Stomach (tissue), 9 donors: ENCODE data around the gene ZW10. TPM values are rescaled to one million over a fixed set of nuclear protein-coding genes. Genes with fewer than 3 reads are reported as not detected.
A peak's percentile ranks its signal among the peaks of the same experiment; 100 is the strongest.
"Not testable (repeated sequence)": the region's sequence is repeated elsewhere in the genome, so short reads cannot be mapped to it uniquely, and the experiment has no call there.

ENCODE experiments used
- DNase-seq, 2 donors: peaks; one replicate each; pipeline versions ENCODE4 v3.0.0 to v3.0.0-alpha.2; 2013 to 2019
- H3K27ac ChIP-seq, 5 donors: fragments of 200-600 bp in 4 of 5; sonication (generic) in 4 of 5; one replicate each; pipeline ENCODE4 v1.5.1; 2013 to 2019; ENCODE audit warnings: mild to moderate bottlenecking in 1 of 5, moderate library complexity in 1 of 5
- H3K27me3 ChIP-seq, 3 donors: fragments of 200-600 bp; sonication (generic); one replicate each; pipeline ENCODE4 v1.5.1; 2017 to 2019; ENCODE audit warnings: mixed run types in 1 of 3
- H3K36me3 ChIP-seq, 4 donors: fragments of 200-600 bp; sonication (generic); 1 replicate in 3 of 4; 2 replicates in 1 of 4; pipeline ENCODE4 v1.5.1; 2016 to 2019
- H3K4me1 ChIP-seq, 4 donors: fragments of 200-600 bp; sonication (generic); one replicate each; pipeline ENCODE4 v1.5.1; 2016 to 2019
- H3K4me3 ChIP-seq, 4 donors: fragments of 200-600 bp; sonication (generic) in 3 of 4; one replicate each; pipeline ENCODE4 v1.5.1; 2016 to 2019; ENCODE audit warnings: mild to moderate bottlenecking in 1 of 4
- H3K9me3 ChIP-seq, 4 donors: fragments of 200-600 bp; sonication (generic); one replicate each; pipeline ENCODE4 v1.5.1; 2016 to 2019
- CTCF ChIP-seq, 7 experiments: fragments of 450-650 bp in 4 of 7; fragments of 200-600 bp in 3 of 7; sonication (generic) in 3 of 7; IDR thresholded peaks; one replicate each; pipeline ENCODE4 v1.5.1; 2016 to 2019; ENCODE audit warnings: antibody characterized with exemption in 7 of 7, control low read depth in 2 of 7, mild to moderate bottlenecking in 1 of 7
- EP300 ChIP-seq: sonication (generic); formaldehyde crosslinking; IDR thresholded peaks from one replicate; pipeline ENCODE4 v1.6.1; 2017; ENCODE audit warnings: antibody characterized with exemption
- POLR2A ChIP-seq, 4 donors: fragments of 450-650 bp; IDR thresholded peaks; one replicate each; pipeline ENCODE4 v1.6.1; 2016; ENCODE audit warnings: antibody characterized with exemption in 4 of 4, control low read depth in 2 of 4, mild to moderate bottlenecking in 1 of 4, moderate library complexity in 1 of 4
- POLR2AphosphoS5 ChIP-seq, 3 donors: sonication (generic); formaldehyde crosslinking; IDR thresholded peaks; one replicate each; pipeline ENCODE4 v1.6.1; 2016; ENCODE audit warnings: antibody characterized with exemption in 3 of 3
- WGBS, 5 donors: extraction: QIAGEN DNeasy Blood & Tissue Kit in 3 of 5; methylation state at CpG; one replicate each; pipeline versions ENCODE4 v1.1.5 to v1.1.7; 2013 to 2018; 5-methylcytosine and 5-hydroxymethylcytosine counted together
- intact Hi-C: fragments of 100-400 bp; cut with DNase I; formaldehyde crosslinking; loops from one replicate; pipeline ENCODE4 v1.15.1; 2023; ENCODE audit warnings: low total_unique reads
- polyA plus RNA-seq, 3 donors: library from polyadenylated mRNA; stranded (reverse); fragments of 200-250 nt; gene quantifications; one replicate each; pipeline ENCODE4 v1.2.3, GENCODE V29; 2013
- total RNA-seq, 5 donors: library from RNA; depleted of rRNA; stranded (reverse); fragments of >200 nt; gene quantifications; one replicate each; pipeline versions ENCODE4 v1.1.0 to v1.2.3, GENCODE V29; 2014 to 2016
- donor health status: healthy with polysubstance abuse.
- donor health status: Bipolar disorder and iron deficiency.
- donor health status: healthy.

ZW10 gene
- total and polyA plus RNA-seq, 8 donors = 0.58 to 22.0 (median 5.8) TPM

DNA sequence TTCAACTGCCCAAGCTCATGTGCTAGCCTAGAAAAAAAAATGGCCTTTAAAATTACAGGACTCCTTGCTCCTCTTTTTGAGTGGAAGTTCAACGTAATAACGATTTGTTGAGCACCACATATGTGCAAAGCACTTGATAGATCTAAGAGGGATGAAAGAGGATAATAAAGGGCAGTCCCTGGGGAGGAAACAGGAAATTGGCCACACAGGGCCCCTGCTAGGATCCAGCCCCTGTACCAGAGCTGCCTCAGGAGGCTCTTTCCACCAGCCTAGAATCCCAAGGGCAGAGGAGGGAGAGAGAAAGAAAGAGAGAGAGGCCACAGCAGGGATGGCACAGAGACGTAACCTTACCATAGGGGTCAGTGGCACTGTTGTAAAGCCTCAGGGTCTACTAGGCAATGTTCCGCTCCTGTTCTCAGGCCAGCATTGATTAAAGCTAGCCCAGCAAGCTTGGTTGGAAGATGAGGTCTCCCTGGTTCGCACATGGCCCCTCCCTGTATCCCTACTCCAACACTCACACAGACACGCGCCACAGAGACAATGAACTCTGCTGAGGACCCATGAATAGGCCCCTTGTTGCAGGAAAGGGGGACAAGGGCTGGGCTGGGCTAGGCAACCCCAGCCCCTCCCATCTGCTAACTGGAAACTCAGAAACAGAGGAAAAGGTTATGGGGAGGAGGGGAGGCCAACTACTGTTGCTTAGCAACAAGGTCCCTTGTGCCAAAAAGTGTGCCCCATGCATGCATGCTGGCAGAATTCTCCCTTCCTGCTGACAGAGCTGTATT, 67.4 kb downstream of the ZW10 start, which contains the start of gene TMPRSS5:
Gene TMPRSS5 (minus strand): TSS at position 438 of the 785 bp plus-strand sequence. CDS start 84 bp downstream, at position 354.
- H3K4me3 ChIP-seq = no peak within 1 kb of the TSS

DNA sequence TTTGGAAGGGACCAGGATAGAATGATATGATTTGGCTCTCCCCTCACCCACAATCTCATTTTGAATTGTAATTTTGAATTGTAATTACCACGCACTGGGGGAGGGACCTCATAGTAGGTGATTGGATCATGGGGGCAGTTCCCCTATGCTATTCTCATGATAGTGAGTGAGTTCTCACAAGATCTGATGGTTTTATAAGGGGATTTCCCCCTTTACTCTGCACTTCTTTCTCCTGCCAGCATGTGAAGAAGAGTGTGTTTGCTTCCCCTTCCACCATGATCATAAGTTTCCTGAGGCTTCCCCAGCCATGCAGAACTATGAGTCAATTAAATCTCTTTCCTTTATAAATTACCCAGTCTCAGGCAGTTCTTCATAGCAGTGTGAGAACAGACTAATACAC, 69.9 kb downstream of the ZW10 start:
- intact Hi-C loops, H3K27me3 ChIP-seq, H3K4me1 ChIP-seq, H3K4me3 ChIP-seq, H3K9me3 ChIP-seq, H3K27ac ChIP-seq, DNase-seq, H3K36me3 ChIP-seq: not testable (repeated sequence)
- WGBS, 5 donors = 29 to 100% (median 96%) methylated on average over 1 of the region's 1 CpG

More for the DNA sequence above, 67.4 kb downstream of the ZW10 start, which contains the start of gene TMPRSS5:
- intact Hi-C loops = no loop called here
- 72 to 88% (median 81%) methylated on average over 7 of the region's 7 CpGs for WGBS, 5 donors
- TF ChIP-seq POLR2A (IDR thresholded peaks at IDR 0.05) (no peak), CTCF (IDR thresholded peaks at IDR 0.05) (no peak), POLR2AphosphoS5 (IDR thresholded peaks at IDR 0.05) (no peak), EP300 (no peak)
- H3K9me3 ChIP-seq = peaks cover 0 to 17% (median 8%) of the 10 kb centered on the region in 4 donors
- DNase-seq = peak in 1 of 2 donors; percentile 83
- no peak within 1 kb of the TSS for H3K27ac ChIP-seq
- no peaks in the 10 kb centered on the region for H3K27me3 ChIP-seq
- no peaks in the 10 kb centered on the region for H3K4me1 ChIP-seq
- H3K36me3 ChIP-seq = peaks cover 0 to 8% (median 0%) of the 10 kb centered on the region in 4 donors

- TF ChIP-seq POLR2A (IDR thresholded peaks at IDR 0.05) (no peak), CTCF (IDR thresholded peaks at IDR 0.05) (no peak), POLR2AphosphoS5 (IDR thresholded peaks at IDR 0.05) (no peak), EP300 (no peak)
- no peak for DNase-seq
- no peak overlapping the region for H3K27ac ChIP-seq
- WGBS, 5 donors = 89 to 100% (median 96%) methylated on average over 1 of the region's 1 CpG
- intact Hi-C loops = no loop called here
- H3K4me1 ChIP-seq = peaks cover 0 to 23% (median 8%) of the 10 kb centered on the region in 4 donors
- H3K4me3 ChIP-seq = no peak overlapping the region
- H3K36me3 ChIP-seq = peaks cover 0 to 3% (median 0%) of the 10 kb centered on the region in 4 donors
- H3K27me3 ChIP-seq = no peaks in the 10 kb centered on the region
- H3K9me3 ChIP-seq = no peaks in the 10 kb centered on the region
Measured at GRCh38 chr11:113701491-113701890, 72.0 kb downstream of the ZW10 start.

DNA sequence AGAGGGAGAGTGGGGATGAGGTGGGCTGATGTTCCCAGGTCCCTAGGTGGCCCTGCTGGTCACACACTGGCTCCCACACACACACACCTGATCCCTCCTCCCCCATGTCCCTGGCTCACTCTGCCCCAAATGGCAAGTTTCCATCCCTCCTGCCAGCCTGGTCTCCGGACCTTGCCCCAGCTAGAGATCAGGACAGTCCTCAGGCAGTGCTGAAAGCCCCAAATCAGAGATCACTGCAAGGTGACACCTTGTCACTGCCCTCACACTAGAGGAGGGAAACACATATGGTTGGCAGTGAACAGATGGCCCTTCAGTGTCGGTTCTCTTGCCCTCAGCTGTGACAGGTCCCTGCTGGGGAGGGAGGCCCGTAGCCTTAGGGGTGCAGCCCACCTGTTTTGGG, 75.0 kb downstream of the ZW10 start:
- Histone ChIP-seq H3K27ac (peak overlapping the region in 2 of 5 donors; percentile 65 to 72), H3K4me1 (peaks cover 0 to 23% (median 8%) of the 10 kb centered on the region in 4 donors), H3K9me3 (no peaks in the 10 kb centered on the region), H3K36me3 (peaks cover 0 to 20% (median 0%) of the 10 kb centered on the region in 4 donors), H3K27me3 (no peaks in the 10 kb centered on the region), H3K4me3 (no peak overlapping the region)
- DNase-seq = peak in 1 of 2 donors; percentile 67
- WGBS, 5 donors = 40 to 72% (median 60%) methylated on average over 3 of the region's 3 CpGs
- intact Hi-C loops = no loop called here
- TF ChIP-seq POLR2A (IDR thresholded peaks at IDR 0.05) = no peak
- no peak for TF ChIP-seq POLR2AphosphoS5 (IDR thresholded peaks at IDR 0.05)
- TF ChIP-seq CTCF (IDR thresholded peaks at IDR 0.05) = no peak
- TF ChIP-seq EP300 = no peak
